BLaER1 treated with 17β-estradiol and CSF1 and Interleukin-3, amounts not matched to agents 10 nM and 100 nM (cell line): ENCODE results near the gene SERPINA5.

Experiments
- H3K27ac ChIP-seq, 11 experiments: shearing (Covaris generic); formaldehyde crosslinking; 2 replicates each; pipeline ENCODE4 v1.8.1; 2022
- H3K27me3 ChIP-seq, 11 experiments: shearing (Covaris generic); formaldehyde crosslinking; 2 replicates each; pipeline ENCODE4 v1.8.1; 2022
- H3K36me3 ChIP-seq, 11 experiments: shearing (Covaris generic); formaldehyde crosslinking; 2 replicates each; pipeline ENCODE4 v1.8.1; 2022
- H3K4me1 ChIP-seq, 10 experiments: shearing (Covaris generic); formaldehyde crosslinking; 2 replicates each; pipeline ENCODE4 v1.8.1; 2022
- H3K4me2 ChIP-seq, 11 experiments: shearing (Covaris generic); formaldehyde crosslinking; 2 replicates each; pipeline ENCODE4 v1.8.1; 2022
- H3K4me3 ChIP-seq, 10 experiments: shearing (Covaris generic); formaldehyde crosslinking; 2 replicates each; pipeline ENCODE4 v1.8.1; 2022
- H3K9ac ChIP-seq, 11 experiments: shearing (Covaris generic); formaldehyde crosslinking; 2 replicates each; pipeline ENCODE4 v1.8.1; 2022
- H3K9me3 ChIP-seq, 11 experiments: shearing (Covaris generic); formaldehyde crosslinking; replicated peaks in 1 of 11; 2 replicates each; pipeline ENCODE4 v1.8.1; 2022
- H4K20me1 ChIP-seq, 11 experiments: shearing (Covaris generic); formaldehyde crosslinking; 2 replicates each; pipeline ENCODE4 v1.8.1; 2022
- Cebpa-rat ChIP-seq, 11 experiments: shearing (Covaris generic); IDR thresholded peaks; 2 replicates each; pipeline ENCODE4 v1.8.1; 2022

Gene SERPINA5

DNA sequence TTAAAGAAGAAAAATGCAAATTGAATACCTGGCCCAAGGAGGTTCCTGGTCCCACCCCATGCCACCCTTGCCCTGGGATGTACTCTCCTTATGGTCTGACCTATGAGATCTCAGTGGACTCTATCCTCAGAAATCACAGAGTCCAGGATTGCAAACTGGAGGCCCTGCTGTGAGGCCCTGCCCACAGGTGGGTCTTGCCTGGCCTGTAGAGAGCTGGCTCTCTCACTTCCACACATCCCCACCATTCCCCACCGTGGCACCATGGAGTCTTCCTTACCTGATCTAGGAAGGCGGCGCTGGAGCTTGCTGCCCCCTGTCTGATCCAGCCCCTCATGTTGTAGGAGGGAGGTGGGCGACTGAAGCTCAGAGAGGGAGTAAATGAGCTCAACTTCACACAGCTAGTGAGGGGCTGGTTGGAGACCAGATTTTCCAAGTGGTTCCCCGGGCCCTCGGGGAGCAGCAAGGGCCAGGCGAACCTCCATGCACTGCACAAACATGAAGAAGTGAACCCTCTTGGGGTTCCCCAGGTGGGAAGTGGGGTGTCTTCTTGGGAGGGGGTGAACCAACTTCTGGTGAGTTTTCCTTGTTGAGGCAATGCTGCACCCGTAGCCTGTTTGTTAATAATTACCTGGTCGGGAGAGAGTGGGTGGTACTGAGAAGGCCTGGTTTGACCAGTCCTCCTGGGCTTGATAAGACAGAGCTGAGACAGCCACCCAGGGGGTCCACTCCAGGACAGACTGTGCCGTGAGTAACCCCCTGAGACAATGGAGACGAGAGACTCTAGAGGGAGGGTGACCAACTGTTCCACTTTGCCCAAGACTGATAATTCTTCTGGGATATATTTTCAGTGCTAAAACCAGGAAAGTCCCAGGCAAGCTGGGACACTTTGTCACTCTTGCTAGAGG lies 20.2 kb upstream of the SERPINA5 start, which contains the start of gene SERPINA4:
Gene SERPINA4, plus strand, starts transcription at position 692 of the 905 bp plus-strand sequence. CDS start 2,041 bp downstream, outside the sequence.
- Histone ChIP-seq H3K27ac (no peak within 1 kb of the TSS), H3K4me1 (peaks cover 0 to 6% (median 0%) of the 10 kb centered on the region in 10 experiments; a peak in 3 of 20 replicates), H3K4me2 (peak within 1 kb of the TSS in 2 of 11 experiments; percentile 12 to 19; a peak in 1 of 22 replicates), H3K9ac (no peak within 1 kb of the TSS), H4K20me1 (no peaks in the 10 kb centered on the region), H3K36me3 (no peaks in the 10 kb centered on the region), H3K4me3 (no peak within 1 kb of the TSS), H3K27me3 (no peaks in the 10 kb centered on the region), H3K9me3 (peaks cover 5 to 20% (median 17%) of the 10 kb centered on the region in 11 experiments; a peak in 18 of 22 replicates)
- no peak for TF ChIP-seq Cebpa-rat (IDR thresholded peaks at IDR 0.05)

DNA sequence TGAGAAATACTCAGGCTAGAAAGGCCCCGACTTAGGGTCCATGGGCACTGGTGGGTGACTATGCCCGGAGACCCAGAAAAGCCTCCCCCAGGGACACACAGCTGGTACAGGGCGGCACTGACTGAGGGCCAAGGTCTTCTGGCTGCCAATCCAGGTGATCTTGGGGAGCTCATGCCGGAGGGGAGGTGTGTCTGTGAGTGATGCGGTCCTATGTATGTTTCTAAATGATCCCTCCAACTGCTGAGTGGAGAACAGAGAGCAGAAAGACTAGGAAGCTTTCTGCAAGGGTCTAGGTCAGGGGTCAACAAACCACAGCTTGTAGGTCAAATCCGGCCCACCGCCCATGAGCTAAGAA lies 19.6 kb upstream of the SERPINA5 start:
- H3K9me3 ChIP-seq, result peaks cover 3 to 14% (median 11%) of the 10 kb centered on the region in 11 experiments; a peak in 17 of 22 replicates
- no peak for TF ChIP-seq Cebpa-rat (IDR thresholded peaks at IDR 0.05)
- H3K4me1 ChIP-seq, result peaks cover 0 to 6% (median 0%) of the 10 kb centered on the region in 10 experiments; a peak in 3 of 20 replicates
- H4K20me1 ChIP-seq, result no peaks in the 10 kb centered on the region
- no peak overlapping the region for H3K4me3 ChIP-seq
- H3K4me2 ChIP-seq, result peak overlapping the region in 1 of 11 experiments; percentile 12; a peak in 1 of 22 replicates
- no peak overlapping the region for H3K9ac ChIP-seq
- no peaks in the 10 kb centered on the region for H3K36me3 ChIP-seq
- H3K27ac ChIP-seq, result no peak overlapping the region
- H3K27me3 ChIP-seq, result no peaks in the 10 kb centered on the region

DNA sequence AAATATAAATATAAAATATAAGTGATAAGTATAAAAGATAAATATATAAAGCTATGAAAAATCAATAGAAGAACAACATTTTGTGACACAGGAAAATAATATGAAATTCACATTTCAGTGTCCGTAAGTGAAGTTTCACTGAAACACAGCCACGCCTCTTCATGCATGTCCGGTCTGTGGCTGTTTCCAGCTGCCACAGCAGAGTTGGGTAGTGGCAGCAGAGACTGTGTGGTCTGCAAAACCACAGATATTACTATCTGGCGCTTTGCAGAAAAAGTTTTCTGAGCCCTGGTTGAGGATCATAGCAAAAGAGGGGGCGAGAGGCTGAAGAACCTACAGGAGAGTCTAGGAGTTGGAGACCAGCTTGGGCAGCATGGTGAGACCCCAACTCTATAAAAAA lies 19.2 kb upstream of the SERPINA5 start:
- Histone ChIP-seq H3K27me3 (no peaks in the 10 kb centered on the region), H3K9me3 (peaks cover 0 to 10% (median 7%) of the 10 kb centered on the region in 11 experiments; a peak in 14 of 22 replicates), H3K27ac (no peak overlapping the region), H4K20me1 (no peaks in the 10 kb centered on the region), H3K4me1 (peaks cover 0 to 6% (median 0%) of the 10 kb centered on the region in 10 experiments; a peak in 3 of 20 replicates), H3K4me3 (no peak overlapping the region), H3K9ac (no peak overlapping the region), H3K36me3 (no peaks in the 10 kb centered on the region), H3K4me2 (0 out of 22 replicates have a peak overlapping the region, but pooled peaks of 2 of the 11 experiments have one; percentile 12 to 19)
- TF ChIP-seq Cebpa-rat (IDR thresholded peaks at IDR 0.05), result no peak

DNA sequence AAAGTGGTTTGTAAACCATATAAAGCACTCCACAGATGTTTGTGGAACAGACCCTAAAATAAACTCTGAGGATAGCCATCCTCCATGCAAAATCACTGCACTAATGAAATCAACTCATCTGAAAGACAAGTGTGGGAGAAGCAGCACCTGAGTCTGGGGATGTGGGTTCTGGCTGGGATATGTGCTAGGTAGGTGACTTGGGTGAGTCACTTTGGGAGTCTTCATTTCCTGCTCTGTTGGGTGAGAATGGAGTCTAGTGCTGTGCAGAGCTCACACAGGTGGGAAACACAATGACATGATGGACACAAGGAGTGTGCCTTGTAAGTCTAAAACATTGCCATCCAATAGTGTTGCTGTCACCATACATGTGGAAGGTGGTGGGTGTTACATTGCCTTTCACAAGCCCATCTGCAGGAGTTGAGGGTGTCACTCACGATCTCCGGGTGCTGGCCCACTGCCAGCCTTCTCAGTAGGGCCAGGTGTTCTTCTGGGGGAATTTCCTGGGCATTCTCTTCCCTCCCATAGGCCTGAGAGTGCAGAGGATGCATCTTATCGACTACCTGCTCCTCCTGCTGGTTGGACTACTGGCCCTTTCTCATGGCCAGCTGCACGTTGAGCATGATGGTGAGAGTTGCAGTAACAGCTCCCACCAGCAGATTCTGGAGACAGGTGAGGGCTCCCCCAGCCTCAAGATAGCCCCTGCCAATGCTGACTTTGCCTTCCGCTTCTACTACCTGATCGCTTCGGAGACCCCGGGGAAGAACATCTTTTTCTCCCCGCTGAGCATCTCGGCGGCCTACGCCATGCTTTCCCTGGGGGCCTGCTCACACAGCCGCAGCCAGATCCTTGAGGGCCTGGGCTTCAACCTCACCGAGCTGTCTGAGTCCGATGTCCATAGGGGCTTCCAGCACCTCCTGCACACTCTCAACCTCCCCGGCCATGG lies 18.0 kb upstream of the SERPINA5 start:
- Histone ChIP-seq H4K20me1 (no peaks in the 10 kb centered on the region), H3K9ac (no peak overlapping the region), H3K4me2 (no peak overlapping the region), H3K4me3 (no peak overlapping the region), H3K27me3 (no peaks in the 10 kb centered on the region), H3K27ac (no peak overlapping the region), H3K4me1 (peaks cover 0 to 6% (median 0%) of the 10 kb centered on the region in 10 experiments; a peak in 3 of 20 replicates), H3K36me3 (no peaks in the 10 kb centered on the region), H3K9me3 (no peaks in the 10 kb centered on the region)
- no peak for TF ChIP-seq Cebpa-rat (IDR thresholded peaks at IDR 0.05)

GRCh38 chr14:94564381-94564780 lies 16.8 kb upstream of the SERPINA5 start:
- Histone ChIP-seq H3K36me3 (no peaks in the 10 kb centered on the region), H3K4me3 (no peak overlapping the region), H3K4me2 (no peak overlapping the region), H3K9ac (no peak overlapping the region), H4K20me1 (no peaks in the 10 kb centered on the region), H3K27me3 (no peaks in the 10 kb centered on the region), H3K27ac (no peak overlapping the region), H3K4me1 (peaks cover 0 to 6% (median 0%) of the 10 kb centered on the region in 10 experiments; a peak in 3 of 20 replicates), H3K9me3 (no peaks in the 10 kb centered on the region)
- TF ChIP-seq Cebpa-rat (IDR thresholded peaks at IDR 0.05), result no peak

GRCh38 chr14:94568186-94568585 lies 13.0 kb upstream of the SERPINA5 start:
- H3K27ac ChIP-seq, result no peak overlapping the region
- H3K36me3 ChIP-seq, result no peaks in the 10 kb centered on the region
- no peak overlapping the region for H3K4me3 ChIP-seq
- no peaks in the 10 kb centered on the region for H3K27me3 ChIP-seq
- no peaks in the 10 kb centered on the region for H3K9me3 ChIP-seq
- H3K4me2 ChIP-seq, result no peak overlapping the region
- no peaks in the 10 kb centered on the region for H4K20me1 ChIP-seq
- TF ChIP-seq Cebpa-rat (IDR thresholded peaks at IDR 0.05), result no peak
- H3K9ac ChIP-seq, result no peak overlapping the region
- H3K4me1 ChIP-seq, result peaks cover 0 to 12% (median 0%) of the 10 kb centered on the region in 10 experiments; a peak in 4 of 20 replicates

DNA sequence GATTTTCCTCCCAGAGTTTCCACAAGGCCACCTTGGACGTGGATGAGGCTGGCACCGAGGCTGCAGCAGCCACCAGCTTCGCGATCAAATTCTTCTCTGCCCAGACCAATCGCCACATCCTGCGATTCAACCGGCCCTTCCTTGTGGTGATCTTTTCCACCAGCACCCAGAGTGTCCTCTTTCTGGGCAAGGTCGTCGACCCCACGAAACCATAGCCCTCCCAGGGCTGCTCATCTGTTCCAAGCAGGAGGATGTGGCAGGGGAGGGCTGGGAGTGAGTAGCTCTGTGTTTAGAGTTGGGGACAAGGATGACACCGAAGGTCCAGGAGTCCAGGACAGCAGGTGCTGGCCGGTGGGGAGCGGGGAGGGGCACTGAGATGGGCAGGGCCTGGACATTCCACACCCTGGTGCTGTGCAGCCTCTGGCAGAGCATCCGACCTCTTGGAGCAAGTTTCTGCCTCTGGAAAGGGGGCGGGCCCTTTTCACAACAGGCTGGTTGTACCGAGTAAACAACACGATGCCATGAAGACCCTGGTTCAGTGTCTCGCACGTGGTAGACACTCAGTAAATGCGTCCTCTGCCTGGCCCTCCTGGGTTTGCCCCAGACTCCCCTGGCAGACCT lies 11.7 kb upstream of the SERPINA5 start:
- no peak overlapping the region for H3K4me2 ChIP-seq
- H3K4me1 ChIP-seq, result peaks cover 0 to 12% (median 0%) of the 10 kb centered on the region in 10 experiments; a peak in 4 of 20 replicates
- no peaks in the 10 kb centered on the region for H3K9me3 ChIP-seq
- no peak overlapping the region for H3K27ac ChIP-seq
- H3K27me3 ChIP-seq, result no peaks in the 10 kb centered on the region
- no peaks in the 10 kb centered on the region for H3K36me3 ChIP-seq
- H4K20me1 ChIP-seq, result no peaks in the 10 kb centered on the region
- TF ChIP-seq Cebpa-rat (IDR thresholded peaks at IDR 0.05), result no peak
- H3K9ac ChIP-seq, result no peak overlapping the region
- H3K4me3 ChIP-seq, result no peak overlapping the region

- no peaks in the 10 kb centered on the region for H3K9me3 ChIP-seq
Measured at GRCh38 chr14:94570002-94570400, 11.2 kb upstream of the SERPINA5 start.

More at GRCh38 chr14:94570002-94570400, 11.2 kb upstream of the SERPINA5 start:
- no peak overlapping the region for H3K4me3 ChIP-seq
- H3K27ac ChIP-seq, result no peak overlapping the region
- no peaks in the 10 kb centered on the region for H4K20me1 ChIP-seq
- no peaks in the 10 kb centered on the region for H3K36me3 ChIP-seq
- H3K4me2 ChIP-seq, result no peak overlapping the region
- TF ChIP-seq Cebpa-rat (IDR thresholded peaks at IDR 0.05), result no peak
- H3K9ac ChIP-seq, result no peak overlapping the region
- no peaks in the 10 kb centered on the region for H3K27me3 ChIP-seq
- peaks cover 0 to 12% (median 0%) of the 10 kb centered on the region in 10 experiments; a peak in 4 of 20 replicates for H3K4me1 ChIP-seq
